ENCODE measurements around the gene FAAP20. TPM values are rescaled to one million over a fixed set of nuclear protein-coding genes. Genes with fewer than 3 reads are reported as not detected.

The FAAP20 gene
- total and polyA plus RNA-seq, 4 donors = 5.6 to 31.5 (median 15.7) TPM

DNA sequence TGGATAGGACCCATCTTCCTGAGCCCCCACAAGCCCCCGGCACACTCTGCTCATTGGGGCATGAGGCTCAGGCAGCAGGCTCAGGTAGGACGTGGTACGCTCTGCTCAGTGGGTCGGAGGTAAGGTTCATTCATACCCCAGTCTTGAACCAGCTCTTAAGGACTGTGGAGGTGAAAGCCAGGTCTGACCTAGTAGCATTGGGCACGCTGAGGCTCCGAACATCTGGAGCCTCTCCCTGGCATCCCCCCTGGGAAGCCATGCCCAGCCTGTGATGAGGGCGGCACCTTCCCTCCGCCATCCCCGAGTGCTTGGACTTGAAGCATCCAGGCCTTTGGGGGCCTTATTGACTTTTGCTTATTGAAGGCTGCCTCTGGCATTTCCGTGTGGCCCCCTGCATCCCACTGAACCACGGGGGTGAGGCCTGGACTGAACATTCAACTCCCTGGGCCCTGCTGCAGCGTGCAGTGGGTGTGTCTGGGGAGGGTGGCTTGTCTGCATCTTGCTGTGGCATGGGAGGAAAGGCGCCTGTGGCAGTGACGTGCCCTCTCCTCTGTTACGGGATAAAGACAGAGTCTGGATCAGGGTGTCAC, 50.0 kb downstream of the FAAP20 start:
- no peak for TF ChIP-seq REST (IDR thresholded peaks at IDR 0.05)
- TF ChIP-seq TAF1 (conservative IDR thresholded peaks at IDR 0.05) = no peak
- no peak for TF ChIP-seq GABPA (IDR thresholded peaks at IDR 0.05 in 1 of 2, conservative IDR thresholded peaks at IDR 0.05 in 1 of 2)
- no peak for TF ChIP-seq ATF3 (IDR thresholded peaks at IDR 0.05)
- TF ChIP-seq JUND (IDR thresholded peaks at IDR 0.05) = no peak
- no peak for TF ChIP-seq MAX (IDR thresholded peaks at IDR 0.05)
- TF ChIP-seq SP1 (IDR thresholded peaks at IDR 0.05) = no peak
- TF ChIP-seq EGR1 (IDR thresholded peaks at IDR 0.05; ENCODE audit: low read depth in 2 of 2) = no peak
- TF ChIP-seq YY1 (IDR thresholded peaks at IDR 0.05) = no peak
- no peak for TF ChIP-seq RXRA (IDR thresholded peaks at IDR 0.05)
- no peak for TF ChIP-seq NR2F2 (IDR thresholded peaks at IDR 0.05)
- TF ChIP-seq HNF4G (IDR thresholded peaks at IDR 0.05) = no peak
- TF ChIP-seq ZBTB33 (IDR thresholded peaks at IDR 0.05) = no peak
- no peaks in the 10 kb centered on the region for H3K9me3 ChIP-seq (ENCODE audit: control insufficient read depth in 4 of 4, low read length in 3 of 4)
- no peak for DNase-seq (ENCODE audit: low spot score)
- no peak overlapping the region for H3K27ac ChIP-seq (ENCODE audit: low read depth in 1 of 2, low read length in 2 of 2)
- no peaks in the 10 kb centered on the region for H3K27me3 ChIP-seq (ENCODE audit: control insufficient read depth in 4 of 4, insufficient read depth in 4 of 4, low read length in 3 of 4)
- H3K4me3 ChIP-seq (ENCODE audit: low read depth in 1 of 3, low read length in 3 of 3) = no peak overlapping the region
- H3K36me3 ChIP-seq (ENCODE audit: control insufficient read depth in 4 of 4, insufficient read depth in 3 of 4, low read depth in 1 of 4, low read length in 3 of 4) = peaks cover 0 to 31% (median 5%) of the 10 kb centered on the region in 4 donors
- H3K9ac ChIP-seq (ENCODE audit: low read depth in 1 of 2, low read length in 2 of 2) = no peak overlapping the region
- 92% methylated on average over 15 of the region's 15 CpGs for WGBS
- H3K4me1 ChIP-seq (ENCODE audit: control insufficient read depth in 4 of 4, insufficient read depth in 4 of 4, low read length in 3 of 4) = no peaks in the 10 kb centered on the region

- Histone ChIP-seq H3K4me1 (ENCODE audit: control insufficient read depth in 4 of 4, insufficient read depth in 4 of 4, low read length in 3 of 4) (no peaks in the 10 kb centered on the region), H3K27me3 (ENCODE audit: control insufficient read depth in 4 of 4, insufficient read depth in 4 of 4, low read length in 3 of 4) (no peaks in the 10 kb centered on the region), H3K4me3 (ENCODE audit: low read depth in 1 of 3, low read length in 3 of 3) (no peak overlapping the region), H3K36me3 (ENCODE audit: control insufficient read depth in 4 of 4, insufficient read depth in 3 of 4, low read depth in 1 of 4, low read length in 3 of 4) (peaks cover 0 to 29% (median 5%) of the 10 kb centered on the region in 4 donors), H3K27ac (ENCODE audit: low read depth in 1 of 2, low read length in 2 of 2) (no peak overlapping the region), H3K9ac (ENCODE audit: low read depth in 1 of 2, low read length in 2 of 2) (no peak overlapping the region), H3K9me3 (ENCODE audit: control insufficient read depth in 4 of 4, low read length in 3 of 4) (no peaks in the 10 kb centered on the region)
- no peak for TF ChIP-seq HNF4G (IDR thresholded peaks at IDR 0.05)
- no peak for TF ChIP-seq HNF4A (conservative IDR thresholded peaks at IDR 0.05)
- TF ChIP-seq ATF3 (IDR thresholded peaks at IDR 0.05) = no peak
- no peak for TF ChIP-seq CTCF (IDR thresholded peaks at IDR 0.05; ENCODE audit: low read depth, low read length, missing input control)
- no peak for TF ChIP-seq SP1 (IDR thresholded peaks at IDR 0.05)
- no peak for TF ChIP-seq EGR1 (IDR thresholded peaks at IDR 0.05; ENCODE audit: low read depth in 2 of 2)
- TF ChIP-seq FOXA1 (IDR thresholded peaks at IDR 0.05) = no peak
- no peak for TF ChIP-seq JUND (IDR thresholded peaks at IDR 0.05)
- TF ChIP-seq FOXA2 (IDR thresholded peaks at IDR 0.05) = no peak
- TF ChIP-seq ZBTB33 (IDR thresholded peaks at IDR 0.05) = no peak
- no peak for TF ChIP-seq MAX (IDR thresholded peaks at IDR 0.05)
- 94% methylated on average over 30 of the region's 30 CpGs for WGBS
- DNase-seq (ENCODE audit: low spot score) = no peak
These were observed 50.6 kb downstream of the FAAP20 start for GRCh38 chr1:2143814-2144500.
